ENCODE results near the gene SLC28A1.

Gene SLC28A1, protein sequence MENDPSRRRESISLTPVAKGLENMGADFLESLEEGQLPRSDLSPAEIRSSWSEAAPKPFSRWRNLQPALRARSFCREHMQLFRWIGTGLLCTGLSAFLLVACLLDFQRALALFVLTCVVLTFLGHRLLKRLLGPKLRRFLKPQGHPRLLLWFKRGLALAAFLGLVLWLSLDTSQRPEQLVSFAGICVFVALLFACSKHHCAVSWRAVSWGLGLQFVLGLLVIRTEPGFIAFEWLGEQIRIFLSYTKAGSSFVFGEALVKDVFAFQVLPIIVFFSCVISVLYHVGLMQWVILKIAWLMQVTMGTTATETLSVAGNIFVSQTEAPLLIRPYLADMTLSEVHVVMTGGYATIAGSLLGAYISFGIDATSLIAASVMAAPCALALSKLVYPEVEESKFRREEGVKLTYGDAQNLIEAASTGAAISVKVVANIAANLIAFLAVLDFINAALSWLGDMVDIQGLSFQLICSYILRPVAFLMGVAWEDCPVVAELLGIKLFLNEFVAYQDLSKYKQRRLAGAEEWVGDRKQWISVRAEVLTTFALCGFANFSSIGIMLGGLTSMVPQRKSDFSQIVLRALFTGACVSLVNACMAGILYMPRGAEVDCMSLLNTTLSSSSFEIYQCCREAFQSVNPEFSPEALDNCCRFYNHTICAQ

DNA sequence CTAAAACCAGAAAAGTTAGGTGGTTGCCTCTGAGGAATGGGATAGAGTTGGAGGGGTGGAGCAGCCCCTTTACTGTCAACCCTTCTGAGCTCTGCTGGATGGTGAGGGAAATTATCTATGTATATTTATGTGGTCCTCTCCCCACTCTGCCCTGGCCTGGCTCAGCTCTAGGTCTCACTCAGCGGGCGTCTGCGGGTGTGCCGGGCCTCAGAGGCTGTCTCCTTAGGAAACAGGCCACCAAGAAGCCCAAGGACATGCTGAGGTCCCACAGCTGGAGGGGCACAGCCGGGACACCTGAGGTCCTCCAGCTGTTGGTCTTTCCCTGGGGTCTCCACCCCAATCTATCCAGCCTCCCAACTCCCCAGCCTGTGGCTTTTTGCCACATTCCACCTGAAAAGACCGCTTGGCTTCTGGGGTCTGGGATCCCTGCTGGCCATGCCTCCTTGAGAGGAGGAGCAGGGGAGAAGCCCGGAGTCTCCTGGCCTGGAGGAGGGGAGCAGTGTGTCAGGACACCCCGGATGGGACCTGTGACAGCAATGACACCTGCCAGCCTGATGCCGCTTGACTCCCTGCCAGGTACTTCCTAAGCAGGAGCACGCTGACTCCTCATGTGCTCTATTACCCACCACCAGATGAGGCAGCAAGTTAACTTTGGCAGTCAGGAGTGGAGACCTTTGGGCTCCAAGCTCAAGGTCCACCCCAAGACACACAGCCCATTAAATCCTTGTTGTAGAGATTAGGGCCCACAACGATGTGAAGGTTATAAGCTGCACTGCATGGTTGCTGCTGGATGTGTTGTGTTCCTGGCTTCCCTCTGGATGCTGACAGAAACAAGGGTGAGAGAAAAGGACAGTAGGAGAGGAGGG is at the start of gene SLC28A1:
Gene SLC28A1, plus strand, starts transcription at position 747 of the 866 bp plus-strand sequence. CDS start 3,099 bp downstream, outside the sequence.
- no peak for DNase-seq (ENCODE audit: low read depth in 2 of 2)

DNA sequence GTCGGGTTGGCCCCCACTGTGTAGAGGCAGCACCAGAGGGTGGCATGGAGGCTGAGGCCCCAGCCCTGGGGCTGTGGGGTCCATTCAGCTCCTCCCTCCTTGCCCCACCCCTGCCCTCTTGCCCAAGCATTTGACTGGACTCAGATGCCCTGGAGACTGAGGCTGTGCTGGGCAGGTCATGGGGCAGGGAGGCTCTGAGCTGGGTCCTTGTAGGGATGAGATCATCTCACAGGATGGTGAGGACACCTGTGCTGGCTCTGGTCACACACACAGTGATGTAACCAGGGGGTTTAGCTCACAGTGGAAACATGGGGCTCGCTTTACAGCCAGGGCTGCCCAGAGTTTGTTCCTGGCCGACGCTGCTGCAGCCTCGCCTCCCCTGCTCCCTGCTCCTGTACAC is 49.5 kb upstream of the SLC28A1 start:
- no peak for DNase-seq (ENCODE audit: low read depth in 2 of 2)

DNA sequence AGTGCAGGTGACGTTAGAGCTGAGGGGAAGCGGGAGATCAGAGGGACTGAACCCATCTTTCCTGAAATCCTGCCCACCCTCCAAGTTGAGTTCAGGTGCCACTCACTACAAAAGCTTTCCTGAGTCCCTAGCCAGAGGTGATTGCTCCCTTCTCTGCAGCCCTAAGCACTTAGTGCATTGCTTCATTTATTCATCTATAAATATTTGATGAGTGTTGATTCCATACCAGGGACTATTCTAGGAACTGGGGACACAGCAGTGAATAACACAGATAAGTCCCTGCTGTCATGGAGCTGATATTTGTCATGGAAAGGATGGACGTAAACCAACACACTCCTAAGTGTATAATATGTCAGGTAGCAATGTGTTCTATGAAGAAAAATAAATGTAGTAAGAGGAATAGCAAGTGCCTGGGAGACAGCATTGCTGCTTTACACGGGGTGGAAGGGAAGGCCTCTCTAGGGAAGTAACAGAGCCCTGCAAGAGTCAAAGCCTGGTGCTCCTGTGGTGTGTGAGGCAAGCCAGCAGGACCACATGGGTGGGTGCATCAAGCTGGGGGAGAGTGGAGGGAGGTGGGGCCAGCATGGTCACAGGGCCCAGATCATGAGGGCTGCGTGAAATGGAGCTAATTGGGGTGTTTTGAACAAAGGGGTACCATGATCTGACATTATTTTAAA is 48.7 kb upstream of the SLC28A1 start:
- no peak for DNase-seq (ENCODE audit: low read depth in 2 of 2)

DNA sequence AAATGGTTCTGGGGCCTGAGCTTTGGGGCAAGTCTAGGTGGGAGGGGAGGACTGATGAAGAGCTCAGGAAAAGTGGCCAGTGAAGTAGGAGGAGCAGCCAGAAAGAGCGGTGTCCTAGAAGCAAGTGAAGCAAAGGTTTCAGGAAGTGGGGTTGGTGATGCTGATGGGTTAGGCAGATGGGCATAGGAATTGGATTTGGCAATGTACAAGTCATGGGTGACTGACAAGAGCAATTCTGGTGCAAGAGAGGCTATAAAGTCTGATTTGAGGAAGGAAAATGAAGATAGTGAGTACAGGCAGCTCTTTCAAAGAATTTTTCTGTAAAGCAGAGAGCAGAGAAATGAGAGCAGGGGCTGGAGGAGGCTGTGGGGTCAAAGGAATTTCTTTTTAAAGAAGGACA is 47.6 kb upstream of the SLC28A1 start:
- DNase-seq (ENCODE audit: low read depth in 2 of 2), result no peak

DNA sequence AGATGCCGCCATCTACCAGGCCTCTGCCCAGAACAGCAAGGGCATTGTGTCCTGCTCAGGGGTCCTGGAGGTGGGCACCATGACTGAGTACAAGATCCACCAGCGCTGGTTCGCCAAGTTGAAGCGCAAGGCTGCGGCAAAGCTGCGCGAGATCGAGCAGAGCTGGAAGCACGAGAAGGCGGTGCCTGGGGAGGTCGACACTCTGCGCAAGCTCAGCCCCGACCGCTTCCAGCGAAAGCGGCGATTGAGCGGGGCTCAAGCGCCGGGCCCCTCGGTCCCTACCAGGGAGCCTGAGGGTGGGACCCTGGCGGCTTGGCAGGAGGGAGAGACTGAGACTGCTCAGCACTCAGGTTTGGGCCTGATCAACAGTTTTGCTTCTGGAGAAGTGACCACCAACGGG is 44.7 kb upstream of the SLC28A1 start:
- no peak for DNase-seq (ENCODE audit: low read depth in 2 of 2)

DNA sequence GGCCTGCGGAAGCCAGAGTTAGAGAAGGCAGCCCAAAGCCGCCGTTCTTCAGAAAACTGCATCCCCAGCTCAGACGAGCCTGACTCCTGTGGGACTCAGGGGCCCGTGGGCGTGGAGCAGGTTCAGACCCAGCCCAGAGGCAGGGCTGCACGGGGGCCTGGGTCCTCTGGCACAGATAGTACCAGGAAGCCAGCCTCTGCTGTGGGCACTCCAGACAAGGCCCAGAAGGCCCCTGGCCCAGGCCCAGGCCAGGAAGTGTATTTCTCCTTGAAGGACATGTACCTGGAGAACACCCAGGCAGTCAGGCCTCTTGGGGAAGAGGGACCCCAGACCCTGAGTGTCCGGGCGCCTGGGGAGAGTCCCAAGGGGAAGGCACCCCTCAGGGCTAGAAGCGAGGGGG is 44.2 kb upstream of the SLC28A1 start:
- no peak for DNase-seq (ENCODE audit: low read depth in 2 of 2)

DNA sequence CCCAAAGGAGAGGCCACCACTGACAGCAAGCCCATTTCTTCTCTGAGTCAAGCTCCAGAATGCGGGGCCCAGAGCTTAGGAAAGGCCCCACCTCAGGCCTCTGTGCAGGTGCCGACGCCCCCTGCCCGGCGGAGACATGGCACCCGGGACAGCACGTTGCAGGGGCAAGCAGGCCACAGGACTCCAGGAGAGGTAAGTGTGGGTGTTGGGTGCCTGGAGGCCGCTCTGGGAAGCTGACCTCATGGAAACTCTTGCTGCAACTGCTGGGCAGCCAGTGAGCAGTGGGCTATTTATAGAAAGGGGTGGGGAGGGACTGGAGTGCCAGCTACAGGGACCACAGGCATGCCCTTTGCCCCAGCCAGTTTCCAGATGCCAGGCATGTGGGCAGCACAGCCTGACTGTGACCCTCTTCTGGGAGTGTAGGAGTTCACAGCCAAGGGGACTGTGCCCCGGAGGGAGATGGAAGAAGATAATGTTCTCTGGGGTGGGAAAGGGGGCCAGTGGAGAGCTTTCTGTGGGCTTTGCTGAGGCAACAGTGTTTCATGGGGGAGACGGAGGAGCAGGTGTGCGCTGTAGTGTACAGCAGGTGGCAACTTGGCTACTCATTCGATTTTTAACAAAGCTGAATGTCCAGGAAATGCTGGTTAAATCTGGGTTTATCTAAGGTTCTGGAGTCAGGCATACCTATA is 43.6 kb upstream of the SLC28A1 start:
- DNase-seq (ENCODE audit: low read depth in 2 of 2), result no peak

DNA sequence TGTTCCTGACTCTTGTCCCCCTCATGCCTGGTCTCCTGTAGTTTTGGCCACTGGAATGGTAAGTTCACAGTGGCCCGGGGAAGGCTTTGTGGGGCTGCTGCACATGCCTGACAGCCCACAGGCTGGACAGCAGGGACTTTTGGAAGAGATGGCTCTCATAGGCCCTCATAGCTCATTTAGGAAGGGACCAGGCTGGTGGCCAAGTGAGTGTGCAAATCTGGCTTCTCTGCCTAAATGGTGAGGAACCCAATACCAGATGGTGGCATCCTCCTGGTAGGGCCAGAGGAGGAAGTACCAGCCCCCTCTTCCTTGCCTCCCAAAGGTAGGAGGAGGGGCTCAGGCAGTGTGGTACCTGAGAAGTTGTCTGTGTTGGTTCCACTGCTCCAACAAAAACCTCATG is 41.7 kb upstream of the SLC28A1 start:
- DNase-seq (ENCODE audit: low read depth in 2 of 2), result no peak

DNA sequence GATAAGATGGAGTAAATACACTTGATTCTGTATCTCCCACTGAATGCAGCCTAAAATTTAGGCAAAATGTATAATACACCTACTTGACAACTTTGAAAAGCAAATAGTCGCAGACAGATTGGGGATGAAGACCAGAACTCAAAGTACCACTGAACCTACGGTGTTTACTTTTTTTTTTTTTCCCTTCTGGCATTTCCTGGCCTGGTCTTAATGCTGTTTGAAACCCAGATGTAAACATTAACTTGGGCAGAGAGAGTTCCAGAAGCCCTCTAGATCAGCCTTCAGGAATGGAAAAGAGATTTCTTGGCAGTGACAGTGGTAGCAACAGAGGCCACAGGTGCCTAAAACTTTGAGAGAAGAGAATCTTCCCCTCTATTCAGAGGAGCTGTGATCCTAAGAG is 39.5 kb upstream of the SLC28A1 start:
- no peak for DNase-seq (ENCODE audit: low read depth in 2 of 2)

DNA sequence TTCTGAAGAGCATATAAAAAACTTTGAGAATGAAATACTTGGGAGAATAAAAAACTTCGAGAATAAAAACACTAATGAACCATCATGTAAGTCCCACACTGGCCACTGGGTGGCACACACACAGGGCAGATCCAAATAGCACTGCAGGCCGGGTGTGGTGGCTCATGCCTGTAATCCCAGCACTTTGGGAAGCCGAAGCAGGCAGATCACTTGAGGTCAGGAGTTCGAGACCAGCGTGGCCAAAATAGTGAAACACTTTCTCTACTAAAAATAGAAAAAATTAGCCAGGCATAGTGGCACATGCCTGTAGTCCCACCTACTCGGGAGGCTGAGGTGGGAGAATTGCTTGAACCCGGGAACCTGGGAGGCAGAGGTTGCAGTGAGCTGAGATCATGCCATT is 38.8 kb upstream of the SLC28A1 start:
- peak; percentile 9 to 23 for DNase-seq (ENCODE audit: low read depth in 2 of 2)

DNA sequence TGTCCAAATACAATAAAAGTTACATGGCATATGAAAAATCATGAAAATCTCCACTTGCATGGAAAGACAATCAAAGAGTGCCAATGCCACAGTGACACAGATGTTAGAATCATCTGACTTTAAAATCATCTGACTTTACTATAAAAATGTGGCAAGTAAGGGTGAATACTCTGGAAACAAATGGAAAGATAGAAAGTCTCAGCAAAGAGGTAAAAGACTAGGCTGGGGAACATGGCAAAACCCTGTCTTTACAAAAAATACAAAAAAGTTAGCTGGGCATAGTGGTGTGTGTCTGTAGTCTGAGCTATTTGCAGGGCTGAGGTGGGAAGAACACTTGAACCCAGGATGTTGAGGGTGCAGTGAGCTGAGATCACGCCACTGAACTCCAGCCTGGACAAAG is 38.2 kb upstream of the SLC28A1 start:
- no peak for DNase-seq (ENCODE audit: low read depth in 2 of 2)

DNA sequence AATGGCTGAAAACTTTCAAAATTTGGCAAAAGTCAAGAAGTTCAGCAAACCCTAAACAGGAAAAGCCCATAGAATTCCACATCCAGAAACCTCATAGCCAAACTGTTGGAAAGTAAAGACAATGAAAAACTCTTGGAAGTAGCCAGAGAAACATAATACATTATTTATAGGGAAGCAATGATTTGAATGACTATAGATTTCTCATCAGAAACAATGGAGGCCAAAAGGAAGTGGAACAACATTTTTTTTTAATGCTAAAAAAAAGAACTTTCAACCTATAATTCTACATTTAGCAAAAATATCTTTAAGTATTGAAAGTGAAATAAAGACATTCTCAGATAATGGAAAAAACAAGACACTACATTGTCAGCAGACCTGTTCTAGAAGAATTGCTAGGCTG is 37.1 kb upstream of the SLC28A1 start:
- DNase-seq (ENCODE audit: low read depth in 2 of 2), result no peak

DNA sequence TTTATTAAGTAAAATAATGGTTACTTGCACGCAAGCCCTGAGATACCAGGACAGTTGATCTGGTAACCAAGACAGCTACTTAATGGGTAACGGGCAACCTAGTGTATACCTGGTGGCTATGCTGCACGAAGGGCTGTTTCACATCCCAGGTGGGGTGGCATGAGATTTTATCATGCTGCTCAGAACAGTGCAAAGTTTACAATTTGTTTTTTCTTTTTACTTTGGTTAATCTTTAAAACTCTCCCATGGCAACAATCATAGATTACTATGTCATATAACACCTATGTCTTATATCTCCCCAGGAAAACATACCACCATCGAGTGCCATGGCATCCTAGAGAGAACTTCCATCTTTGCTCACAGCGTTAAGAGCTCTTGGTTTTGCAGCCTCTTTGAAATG is 32.2 kb upstream of the SLC28A1 start:
- no peak for DNase-seq (ENCODE audit: low read depth in 2 of 2)

DNA sequence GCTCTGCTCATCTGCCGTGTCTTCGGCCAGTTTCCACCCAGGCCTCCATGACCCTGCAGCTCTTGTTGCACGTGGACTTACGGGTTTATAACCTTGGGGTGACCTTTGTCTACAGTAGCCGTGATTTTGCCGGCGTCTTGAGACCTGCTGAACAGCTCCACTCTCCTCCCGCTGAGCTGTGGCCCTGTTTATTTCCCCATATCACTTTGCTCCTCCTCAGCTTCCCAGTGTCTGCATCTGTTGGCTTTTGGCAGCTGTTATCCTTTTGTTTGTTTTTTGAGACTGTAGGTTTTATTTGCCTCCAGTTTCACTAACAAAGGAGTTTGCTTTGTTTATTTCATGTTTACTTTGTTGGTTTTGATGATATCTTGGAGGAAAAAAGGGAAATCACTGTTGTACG is 29.3 kb upstream of the SLC28A1 start:
- DNase-seq (ENCODE audit: low read depth in 2 of 2), result no peak

DNA sequence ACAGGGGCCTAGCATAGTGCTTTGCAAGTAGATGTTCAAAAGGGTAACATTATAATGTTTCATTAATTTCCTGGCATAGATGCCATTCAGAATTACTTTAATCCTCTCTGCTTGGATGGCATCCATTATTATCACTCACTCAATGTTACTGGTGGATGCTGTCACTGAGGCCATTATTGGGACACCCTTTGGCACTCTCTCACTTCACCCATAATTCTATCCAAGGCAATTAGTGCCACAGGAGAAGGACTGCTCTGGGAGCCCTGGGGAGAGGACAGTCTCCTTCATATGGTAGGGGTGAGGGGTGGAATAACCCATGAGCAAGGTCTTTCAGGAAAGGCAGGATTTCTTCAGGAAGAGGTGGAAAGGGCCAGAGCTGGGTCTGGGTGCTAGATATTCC is 28.7 kb upstream of the SLC28A1 start:
- no peak for DNase-seq (ENCODE audit: low read depth in 2 of 2)

DNA sequence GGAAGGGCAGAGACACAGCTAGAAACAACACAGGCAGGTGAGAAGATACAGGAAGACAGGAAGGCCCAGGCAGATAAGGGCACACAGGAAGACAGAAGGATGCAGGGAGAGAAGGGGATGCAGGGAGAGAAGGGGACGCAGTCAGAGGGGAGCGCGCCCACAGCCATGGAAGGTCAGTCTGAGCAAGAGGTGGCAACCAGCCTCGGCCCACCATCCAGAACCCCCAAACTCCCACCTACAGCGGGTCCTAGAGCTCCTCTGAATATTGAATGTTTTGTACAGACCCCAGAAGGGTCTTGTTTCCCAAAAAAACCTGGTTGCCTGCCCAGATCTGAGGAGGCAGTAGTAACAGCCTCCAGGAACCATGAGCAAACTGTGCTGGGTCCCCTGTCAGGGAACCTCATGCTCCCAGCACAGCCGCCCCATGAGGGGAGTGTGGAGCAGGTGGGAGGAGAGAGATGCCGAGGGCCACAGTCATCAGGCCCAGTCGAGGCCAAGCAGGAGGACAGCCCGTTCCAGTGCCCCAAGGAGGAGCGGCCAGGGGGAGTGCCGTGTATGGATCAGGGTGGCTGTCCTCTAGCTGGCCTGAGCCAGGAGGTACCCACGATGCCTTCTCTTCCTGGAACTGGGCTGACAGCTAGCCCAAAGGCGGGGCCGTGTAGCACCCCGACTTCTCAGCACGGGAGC is 27.6 kb upstream of the SLC28A1 start:
- DNase-seq (ENCODE audit: low read depth in 2 of 2), result no peak

DNA sequence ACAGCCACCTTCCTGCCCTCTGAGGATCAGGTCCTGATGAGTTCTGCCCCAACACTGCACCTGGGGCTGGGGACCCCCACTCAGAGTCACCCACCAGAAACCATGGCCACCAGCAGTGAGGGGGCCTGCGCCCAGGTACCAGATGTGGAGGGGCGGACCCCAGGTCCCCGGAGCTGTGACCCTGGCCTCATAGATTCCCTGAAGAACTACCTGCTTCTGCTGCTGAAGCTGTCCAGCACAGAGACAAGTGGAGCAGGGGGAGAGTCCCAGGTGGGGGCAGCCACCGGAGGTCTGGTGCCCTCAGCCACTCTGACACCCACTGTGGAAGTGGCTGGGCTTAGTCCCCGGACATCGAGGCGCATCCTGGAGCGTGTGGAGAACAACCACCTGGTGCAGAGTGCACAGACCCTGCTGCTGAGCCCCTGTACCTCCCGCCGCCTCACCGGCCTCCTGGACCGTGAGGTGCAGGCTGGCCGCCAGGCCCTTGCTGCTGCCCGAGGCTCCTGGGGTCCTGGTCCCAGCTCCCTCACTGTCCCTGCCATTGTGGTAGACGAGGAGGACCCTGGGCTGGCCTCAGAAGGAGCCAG is 27.0 kb upstream of the SLC28A1 start:
- no peak for DNase-seq (ENCODE audit: low read depth in 2 of 2)

DNA sequence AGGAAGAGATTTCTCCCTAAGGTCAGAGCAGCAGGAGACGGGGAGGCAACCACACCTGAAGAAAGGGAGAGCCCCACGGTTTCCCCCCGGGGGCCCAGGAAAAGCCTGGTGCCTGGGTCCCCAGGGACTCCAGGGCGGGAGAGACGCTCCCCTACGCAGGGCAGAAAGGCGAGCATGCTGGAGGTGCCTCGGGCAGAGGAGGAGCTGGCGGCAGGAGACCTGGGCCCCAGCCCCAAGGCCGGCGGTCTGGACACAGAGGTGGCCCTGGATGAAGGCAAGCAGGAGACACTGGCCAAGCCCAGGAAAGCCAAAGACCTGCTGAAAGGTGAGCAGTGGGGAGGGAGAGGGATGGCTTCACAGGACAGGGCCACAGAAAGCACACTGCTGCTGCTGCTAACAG is 26.2 kb upstream of the SLC28A1 start:
- no peak for DNase-seq (ENCODE audit: low read depth in 2 of 2)

DNA sequence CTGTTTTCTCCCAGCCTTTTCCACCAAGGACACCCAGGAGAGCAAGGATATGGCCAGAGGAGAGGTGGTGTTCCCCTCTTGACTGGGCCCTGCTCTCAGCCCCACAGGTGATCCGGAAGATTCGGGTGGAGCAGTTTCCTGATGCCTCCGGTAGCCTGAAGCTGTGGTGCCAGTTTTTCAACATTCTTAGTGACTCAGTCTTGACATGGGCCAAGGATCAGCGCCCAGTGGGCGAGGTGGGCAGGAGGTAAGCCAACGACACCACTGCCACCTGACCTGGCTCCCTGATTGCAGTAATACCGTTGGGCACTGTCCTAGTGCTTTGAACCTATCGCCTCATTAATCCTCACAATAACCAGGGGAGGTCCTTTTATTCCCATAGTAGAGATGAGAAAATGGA is 25.3 kb upstream of the SLC28A1 start:
- DNase-seq (ENCODE audit: low read depth in 2 of 2), result no peak

DNA sequence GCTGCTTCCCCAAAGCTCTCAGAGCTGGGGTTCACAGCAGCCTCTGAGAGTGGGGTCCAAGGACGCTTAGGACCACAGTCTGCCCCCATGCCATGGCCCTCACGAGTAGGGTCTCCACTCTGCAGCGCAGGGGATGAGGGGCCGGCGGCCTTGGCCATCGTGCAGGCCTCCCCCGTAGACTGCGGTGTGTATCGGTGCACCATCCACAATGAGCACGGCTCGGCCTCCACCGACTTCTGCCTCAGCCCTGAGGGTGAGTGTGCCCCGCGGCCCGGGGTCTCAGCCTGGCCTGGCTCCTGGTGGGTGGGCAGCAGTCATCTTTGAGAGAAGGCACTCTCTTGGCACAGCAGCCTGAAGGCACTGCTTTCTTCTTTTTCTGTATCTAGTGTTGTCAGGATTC is 24.8 kb upstream of the SLC28A1 start:
- no peak for DNase-seq (ENCODE audit: low read depth in 2 of 2)
